ENCODE results near the gene OAF. TPM values are rescaled to one million over a fixed set of nuclear protein-coding genes. Genes with fewer than 3 reads are reported as not detected.

OAF gene
- total RNA-seq, 1 donor from 2014 or later = 216 TPM

- Histone ChIP-seq H3K27ac (no peak overlapping the region), H3K9me3 (no peaks in the 10 kb centered on the region), H3K4me1 (peaks cover 0 to 8% of the 10 kb centered on the region in 2 donors), H3K4me3 (no peak overlapping the region), H3K36me3 (no peaks in the 10 kb centered on the region), H3K27me3 (no peaks in the 10 kb centered on the region)
- no peak for DNase-seq (ENCODE audit: low spot score in 2 of 2)
- no peak for TF ChIP-seq CTCF (IDR thresholded peaks at IDR 0.05)
- intact Hi-C loops (cut with DNase I) = no loop called here
These were observed 12.1 kb downstream of the OAF start for GRCh38 chr11:120222916-120223315.

- H3K4me1 ChIP-seq = no peaks in the 10 kb centered on the region
- intact Hi-C loops (cut with DNase I) = no loop called here
- no peaks in the 10 kb centered on the region for H3K27me3 ChIP-seq
- H3K36me3 ChIP-seq = no peaks in the 10 kb centered on the region
- DNase-seq (ENCODE audit: low spot score in 2 of 2) = no peak
- no peaks in the 10 kb centered on the region for H3K9me3 ChIP-seq
- H3K27ac ChIP-seq = no peak overlapping the region
- no peak overlapping the region for H3K4me3 ChIP-seq
- no peak for TF ChIP-seq CTCF (IDR thresholded peaks at IDR 0.05)
These were observed 13.0 kb downstream of the OAF start for GRCh38 chr11:120223793-120224192.

- Histone ChIP-seq H3K4me1 (no peaks in the 10 kb centered on the region), H3K27ac (peak overlapping the region in 1 of 2 donors; percentile 34), H3K4me3 (no peak overlapping the region), H3K27me3 (no peaks in the 10 kb centered on the region), H3K9me3 (no peaks in the 10 kb centered on the region), H3K36me3 (no peaks in the 10 kb centered on the region)
- intact Hi-C loops (cut with DNase I) = no loop called here
- no peak for DNase-seq (ENCODE audit: low spot score in 2 of 2)
- TF ChIP-seq CTCF (IDR thresholded peaks at IDR 0.05) = no peak
These were observed 13.5 kb downstream of the OAF start for GRCh38 chr11:120224361-120224760.

GRCh38 chr11:120224972-120225909 is 14.4 kb downstream of the OAF start:
- Histone ChIP-seq H3K4me3 (no peak overlapping the region), H3K4me1 (no peaks in the 10 kb centered on the region), H3K9me3 (no peaks in the 10 kb centered on the region), H3K36me3 (no peaks in the 10 kb centered on the region), H3K27me3 (no peaks in the 10 kb centered on the region), H3K27ac (peak overlapping the region in 1 of 2 donors; percentile 34)
- no peak for TF ChIP-seq CTCF (IDR thresholded peaks at IDR 0.05)
- intact Hi-C loops (cut with DNase I) = no loop called here
- DNase-seq (ENCODE audit: low spot score in 2 of 2) = no peak

GRCh38 chr11:120226242-120226641 is 15.4 kb downstream of the OAF start:
- no peaks in the 10 kb centered on the region for H3K36me3 ChIP-seq
- no peak for TF ChIP-seq CTCF (IDR thresholded peaks at IDR 0.05)
- intact Hi-C loops (cut with DNase I) = no loop called here
- H3K4me3 ChIP-seq = no peak overlapping the region
- H3K27me3 ChIP-seq = no peaks in the 10 kb centered on the region
- no peaks in the 10 kb centered on the region for H3K4me1 ChIP-seq
- no peak for DNase-seq (ENCODE audit: low spot score in 2 of 2)
- H3K27ac ChIP-seq = peak overlapping the region in 1 of 2 donors; percentile 18
- no peaks in the 10 kb centered on the region for H3K9me3 ChIP-seq

Data from ascending aorta (tissue), 2 donors.